SK-MEL-5 (cell line): Measurements from ENCODE around the gene RFPL3. TPM values are rescaled to one million over a fixed set of nuclear protein-coding genes. Genes with fewer than 3 reads are reported as not detected.
A peak's percentile ranks its signal among the peaks of the same experiment; 100 is the strongest.

Experiments used
- DNase-seq: peaks from one replicate; pipeline ENCODE4 v3.0.0-alpha.2; 2016; ENCODE audit warnings: low read depth, low spot score
- in situ Hi-C: cut with HindIII; loops from 2 replicates; pipeline ENCODE4 v1.10.0; 2016; ENCODE audit warnings: low sequenced_read_pairs, high pct_unique_total_duplicates, low pct_unique_long_range_greater_than_20kb
- small RNA-seq, 2 experiments: library from RNA; depleted of rRNA; stranded (forward); fragments of <200 nt; gene quantifications; one replicate each; pipeline ENCODE3, GENCODE V24; 2014
- total RNA-seq: library from RNA; depleted of rRNA; stranded (reverse); fragments of >200 nt; shearing (Covaris generic); gene quantifications from 2 replicates; pipeline ENCODE4 v1.2.3, GENCODE V29; 2014; rRNA removed

RFPL3 gene
- total RNA-seq, 1 experiment from 2014 or later: not detected

GRCh38 chr22:32385681-32386080 is 28.0 kb downstream of the RFPL3 start:
- in situ Hi-C loops: no loop called here
- no peak for DNase-seq

GRCh38 chr22:32389685-32390084 is 32.0 kb downstream of the RFPL3 start:
- in situ Hi-C loops: no loop called here
- DNase-seq: peak; percentile 60

DNA sequence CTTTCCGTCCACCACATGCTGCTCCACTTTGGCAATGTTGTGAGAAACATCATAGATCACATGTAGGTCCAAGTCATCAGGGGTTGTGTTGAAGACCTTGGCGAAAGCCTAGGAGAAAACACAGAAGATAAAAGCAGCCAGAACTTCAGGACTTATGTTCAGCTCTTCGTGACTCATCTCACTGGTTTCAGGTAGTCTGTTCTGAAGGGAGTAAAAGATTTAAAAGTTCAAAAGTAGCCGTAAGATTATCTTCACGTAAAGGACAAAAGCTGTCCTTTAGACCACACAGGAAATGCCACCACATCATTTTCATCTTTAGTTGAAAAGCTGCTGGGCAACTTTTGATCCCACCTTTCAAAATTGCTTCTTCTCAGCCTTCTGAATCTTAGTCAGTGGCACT is 37.4 kb downstream of the RFPL3 start:
- no peak for DNase-seq
- in situ Hi-C loops: no loop called here

DNA sequence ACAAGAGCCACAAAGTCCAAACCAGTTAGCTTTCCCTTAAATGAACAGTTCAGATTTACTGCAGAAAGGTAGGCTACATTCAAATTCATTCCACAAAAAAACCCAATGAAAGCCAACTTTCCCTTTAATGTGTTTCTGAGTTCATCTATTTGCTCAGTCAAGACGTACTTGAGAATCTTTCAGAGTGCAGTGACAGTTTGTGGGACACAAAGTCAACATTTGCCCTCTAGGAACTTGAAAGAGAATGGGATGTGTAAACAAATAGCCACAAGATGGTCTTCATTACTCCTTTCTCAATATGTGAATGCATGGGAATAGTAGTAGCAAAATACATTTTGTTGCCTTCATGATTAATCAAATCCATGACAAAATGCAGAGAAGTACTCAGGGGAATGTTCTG is 38.6 kb downstream of the RFPL3 start:
- in situ Hi-C loops: no loop called here
- no peak for DNase-seq

DNA sequence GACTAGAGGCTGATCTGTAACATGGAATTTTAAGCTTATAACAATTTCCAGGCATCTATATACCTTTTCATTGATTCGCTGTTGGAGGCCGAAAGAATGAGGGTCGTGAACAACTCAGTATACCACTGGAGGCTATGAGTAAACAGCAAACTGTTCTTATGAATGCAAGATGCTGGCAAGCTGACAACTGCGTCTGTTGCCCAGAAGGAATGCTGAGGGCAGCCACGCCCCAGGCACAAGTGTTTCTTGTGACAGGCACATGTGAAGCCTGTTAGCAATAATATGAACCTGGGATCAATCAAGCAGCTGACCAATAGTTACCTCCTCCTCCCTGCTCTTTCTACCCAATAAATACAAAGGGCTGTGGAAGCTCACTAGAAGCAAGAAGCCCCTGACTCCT is 39.1 kb downstream of the RFPL3 start:
- DNase-seq: peak; percentile 77
- in situ Hi-C loops: no loop called here

GRCh38 chr22:32401486-32401885 is 43.8 kb downstream of the RFPL3 start:
- in situ Hi-C loops: no loop called here

DNA sequence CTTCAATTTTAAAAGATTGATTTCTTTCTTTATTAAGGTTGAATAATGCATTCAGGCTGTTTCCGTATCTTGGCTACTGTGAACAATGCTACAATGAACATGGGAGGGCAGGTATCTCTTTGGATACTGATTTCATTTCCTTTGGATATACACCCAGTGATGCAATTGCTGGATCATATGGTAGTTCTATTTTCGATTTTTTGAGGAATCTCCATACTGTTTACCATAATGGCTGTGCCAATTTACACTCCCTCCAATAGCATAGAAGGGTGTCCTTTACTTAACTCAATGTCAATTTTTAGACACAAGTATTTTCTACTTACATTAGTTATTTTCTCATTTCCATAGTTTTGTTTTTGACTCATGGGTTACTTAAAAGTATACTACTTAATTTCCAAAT is 46.4 kb downstream of the RFPL3 start:
- in situ Hi-C loops: no loop called here
- DNase-seq: no peak

More at GRCh38 chr22:32401486-32401885, 43.8 kb downstream of the RFPL3 start:
- DNase-seq: no peak

GRCh38 chr22:32407312-32407711 is 49.6 kb downstream of the RFPL3 start:
- in situ Hi-C loops: no loop called here
- DNase-seq: no peak

DNA sequence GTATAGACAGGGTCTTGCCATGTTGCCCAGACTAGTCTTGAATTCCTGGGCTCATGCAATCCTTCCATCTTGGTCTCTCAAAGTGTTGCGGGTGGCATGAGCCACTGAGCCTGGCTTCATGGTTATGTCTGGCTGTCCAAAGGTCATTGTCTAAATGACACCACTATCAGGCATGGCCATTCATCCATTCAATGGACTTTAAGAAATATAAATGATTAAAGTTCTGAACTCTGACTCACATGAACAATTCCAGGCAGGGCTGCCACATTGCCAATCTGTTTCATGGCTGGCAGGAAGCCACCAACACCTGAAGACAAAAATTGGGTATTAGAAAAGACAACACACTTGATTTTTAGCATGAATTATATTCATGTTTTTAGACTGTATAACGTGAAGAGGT is 50.3 kb downstream of the RFPL3 start:
- in situ Hi-C loops: no loop called here
- DNase-seq: no peak

DNA sequence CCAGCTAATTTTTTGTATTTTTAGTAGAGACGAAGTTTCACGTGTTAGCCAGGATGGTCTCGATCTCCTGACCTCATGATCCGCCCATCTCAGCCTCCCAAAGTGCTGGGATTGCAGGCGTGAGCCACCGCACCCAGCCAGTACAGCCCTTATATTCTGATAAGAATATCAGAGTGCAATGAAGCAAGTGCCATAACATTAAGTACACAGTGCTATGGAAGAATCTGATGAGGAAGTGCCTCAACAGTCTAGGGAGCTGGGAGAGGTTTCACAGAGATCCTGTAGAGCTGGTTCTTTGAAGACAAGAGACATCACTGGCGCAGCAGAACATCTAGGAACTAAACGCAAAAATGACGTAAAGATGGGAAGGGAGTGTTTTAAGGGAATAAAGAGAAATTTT is 52.3 kb downstream of the RFPL3 start:
- DNase-seq: no peak
- in situ Hi-C loops: no loop called here

DNA sequence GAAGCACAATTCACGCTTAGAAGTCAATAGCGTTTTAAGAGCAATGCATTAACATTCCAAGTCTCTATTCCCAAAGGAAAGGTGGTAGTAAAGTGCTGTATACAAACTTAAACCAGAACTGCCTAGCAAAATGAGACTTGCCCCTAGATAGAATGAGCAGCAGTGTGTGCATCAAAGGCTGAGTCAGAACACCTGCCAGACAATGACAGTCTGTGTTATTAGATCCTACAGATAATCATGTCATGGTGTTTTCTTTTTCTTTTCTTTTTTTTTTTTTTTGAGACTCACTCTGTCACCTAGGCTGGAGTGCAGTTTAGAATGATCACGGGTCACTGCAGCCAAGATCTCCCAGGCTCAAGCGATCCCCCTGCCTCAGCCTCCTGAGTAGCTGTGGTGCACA is 52.8 kb downstream of the RFPL3 start:
- peak; percentile 15 for DNase-seq
- in situ Hi-C loops: no loop called here

Small RNA genes lying within 50 kb of the gene (small RNA-seq; reads per million reads assigned to genes)
- gene AL021937.2 (0 reads per million in 2 experiments), gene IGLVIVOR22-2 (0 reads per million in 2 experiments), gene RF02171 (0 reads per million in 2 experiments), gene RF02172 (0 reads per million in 2 experiments)

Other genes starting within 250 kb of the RFPL3 start
- gene C22orf42, start 198.6 kb upstream of the RFPL3 start, total RNA-seq: not detected in 2 replicates
- gene RFPL2, start 152.8 kb upstream of the RFPL3 start, total RNA-seq: 4.1 and 5.3 TPM in 2 replicates
- 134 and 146 TPM in 2 replicates for gene SLC5A4, start 102.5 kb upstream of the RFPL3 start, total RNA-seq
- gene RTCB, start 54.4 kb downstream of the RFPL3 start, total RNA-seq: 188 and 212 TPM in 2 replicates
- not detected in 2 replicates for gene BPIFC, start 106.6 kb downstream of the RFPL3 start, total RNA-seq
- gene FBXO7, start 116.9 kb downstream of the RFPL3 start, total RNA-seq: 387 and 400 TPM in 2 replicates